EH (cell line): ENCODE results near the gene IGFL1.

Source experiments
- DNase-seq: peaks from one replicate; pipeline ENCODE4 v3.0.0-alpha.2; 2015; ENCODE audit warnings: low read depth

IGFL1 gene

GRCh38 chr19:46271481-46272197, 42.1 kb downstream of the IGFL1 start:
- DNase-seq: peak; percentile 91

- peak; percentile 20 for DNase-seq
Measured at GRCh38 chr19:46273931-46274330, 44.4 kb downstream of the IGFL1 start.

- no peak for DNase-seq
Measured at GRCh38 chr19:46279177-46279576, 49.6 kb downstream of the IGFL1 start.
